Muscle layer of duodenum (tissue), 2 donors: ENCODE results near the gene DDX11.
"Not testable (repeated sequence)": the region's sequence is repeated elsewhere in the genome, so short reads cannot be mapped to it uniquely, and the experiment has no call there.

Source experiments
- H3K27ac ChIP-seq: one replicate; pipeline ENCODE4 v1.7.0; 2013; ENCODE audit warnings: mild to moderate bottlenecking, low read length
- H3K27me3 ChIP-seq: one replicate; pipeline ENCODE4 v1.7.0; 2013; ENCODE audit warnings: low read depth, mild to moderate bottlenecking, control low read depth, low read length
- H3K36me3 ChIP-seq, 2 donors: one replicate each; pipeline ENCODE4 v1.7.0; 2013; ENCODE audit warnings: low read length in 2 of 2, control low read depth in 1 of 2, mild to moderate bottlenecking in 1 of 2; ENCODE audit not compliant: insufficient read depth in 2 of 2, control insufficient read depth in 1 of 2
- H3K4me1 ChIP-seq, 2 donors: one replicate each; pipeline ENCODE4 v1.7.0; 2013; ENCODE audit warnings: low read length in 2 of 2, mild to moderate bottlenecking in 2 of 2, control low read depth in 1 of 2, moderate library complexity in 1 of 2; ENCODE audit not compliant: insufficient read depth in 2 of 2, control insufficient read depth in 1 of 2
- H3K4me3 ChIP-seq, 2 donors: one replicate each; pipeline ENCODE4 v1.7.0; 2013; ENCODE audit warnings: low read length in 2 of 2, low read depth in 1 of 2, mild to moderate bottlenecking in 1 of 2
- H3K9me3 ChIP-seq, 2 donors: one replicate each; pipeline ENCODE4 v1.7.0; 2013; ENCODE audit warnings: low read length in 2 of 2, control low read depth in 1 of 2, mild to moderate bottlenecking in 1 of 2; ENCODE audit not compliant: control insufficient read depth in 1 of 2
- donor health status: healthy.

The DDX11 gene

GRCh38 chr12:31070971-31071740 is 2.5 kb upstream of the DDX11 start:
- not testable (repeated sequence) for H3K27me3 ChIP-seq, H3K4me1 ChIP-seq, H3K27ac ChIP-seq, H3K4me3 ChIP-seq, H3K9me3 ChIP-seq, H3K36me3 ChIP-seq

- not testable (repeated sequence) for H3K27ac ChIP-seq, H3K9me3 ChIP-seq, H3K36me3 ChIP-seq, H3K4me1 ChIP-seq, H3K27me3 ChIP-seq
- peak overlapping the region in 1 of 2 donors; percentile 77 for H3K4me3 ChIP-seq
These were observed 698 bp upstream of the DDX11 start for GRCh38 chr12:31072962-31073361.

GRCh38 chr12:31074333-31074874 is 744 bp downstream of the DDX11 start:
- peak overlapping the region; percentile 83 for H3K27ac ChIP-seq
- not testable (repeated sequence) for H3K36me3 ChIP-seq, H3K4me1 ChIP-seq, H3K9me3 ChIP-seq, H3K27me3 ChIP-seq
- H3K4me3 ChIP-seq = peak overlapping the region; percentile 77 to 79

GRCh38 chr12:31076150-31076549 is 2.5 kb downstream of the DDX11 start:
- H3K9me3 ChIP-seq, H3K4me1 ChIP-seq: not testable (repeated sequence)

GRCh38 chr12:31077095-31077494 is 3.4 kb downstream of the DDX11 start:
- not testable (repeated sequence) for H3K36me3 ChIP-seq, H3K27ac ChIP-seq, H3K4me1 ChIP-seq, H3K4me3 ChIP-seq, H3K27me3 ChIP-seq, H3K9me3 ChIP-seq

More at GRCh38 chr12:31076150-31076549, 2.5 kb downstream of the DDX11 start:
- H3K4me3 ChIP-seq, H3K27me3 ChIP-seq, H3K36me3 ChIP-seq, H3K27ac ChIP-seq: not testable (repeated sequence)

- H3K27ac ChIP-seq, H3K4me1 ChIP-seq, H3K4me3 ChIP-seq, H3K36me3 ChIP-seq, H3K27me3 ChIP-seq, H3K9me3 ChIP-seq: not testable (repeated sequence)
These were observed 4.3 kb downstream of the DDX11 start for GRCh38 chr12:31077998-31078397.

- H3K9me3 ChIP-seq, H3K27me3 ChIP-seq, H3K4me3 ChIP-seq, H3K27ac ChIP-seq, H3K36me3 ChIP-seq, H3K4me1 ChIP-seq: not testable (repeated sequence)
These were observed 5.8 kb downstream of the DDX11 start for GRCh38 chr12:31079421-31079820.

- H3K4me1 ChIP-seq, H3K27me3 ChIP-seq, H3K4me3 ChIP-seq, H3K27ac ChIP-seq, H3K9me3 ChIP-seq: not testable (repeated sequence)
- peaks cover 0 to 15% of the 10 kb centered on the region in 2 donors for H3K36me3 ChIP-seq
These were observed 6.6 kb downstream of the DDX11 start for GRCh38 chr12:31080221-31080620.

- not testable (repeated sequence) for H3K27me3 ChIP-seq, H3K4me3 ChIP-seq, H3K4me1 ChIP-seq, H3K27ac ChIP-seq, H3K9me3 ChIP-seq
- H3K36me3 ChIP-seq = peaks cover 0 to 22% of the 10 kb centered on the region in 2 donors
These were observed 7.6 kb downstream of the DDX11 start for GRCh38 chr12:31081274-31081673.

GRCh38 chr12:31084241-31084640 is 10.6 kb downstream of the DDX11 start:
- H3K36me3 ChIP-seq = peaks cover 0 to 34% of the 10 kb centered on the region in 2 donors
- not testable (repeated sequence) for H3K4me3 ChIP-seq, H3K9me3 ChIP-seq, H3K4me1 ChIP-seq, H3K27me3 ChIP-seq, H3K27ac ChIP-seq

- H3K27me3 ChIP-seq, H3K4me3 ChIP-seq, H3K4me1 ChIP-seq, H3K9me3 ChIP-seq, H3K27ac ChIP-seq: not testable (repeated sequence)
- H3K36me3 ChIP-seq = peaks cover 0 to 43% of the 10 kb centered on the region in 2 donors
These were observed 12.4 kb downstream of the DDX11 start for GRCh38 chr12:31086032-31086431.

- not testable (repeated sequence) for H3K9me3 ChIP-seq, H3K4me1 ChIP-seq, H3K27ac ChIP-seq, H3K4me3 ChIP-seq, H3K27me3 ChIP-seq
- peaks cover 0 to 56% of the 10 kb centered on the region in 2 donors for H3K36me3 ChIP-seq
These were observed 13.8 kb downstream of the DDX11 start for GRCh38 chr12:31087486-31087885.
